ENCODE data around the gene UBE2E2.

Gene UBE2E2

DNA sequence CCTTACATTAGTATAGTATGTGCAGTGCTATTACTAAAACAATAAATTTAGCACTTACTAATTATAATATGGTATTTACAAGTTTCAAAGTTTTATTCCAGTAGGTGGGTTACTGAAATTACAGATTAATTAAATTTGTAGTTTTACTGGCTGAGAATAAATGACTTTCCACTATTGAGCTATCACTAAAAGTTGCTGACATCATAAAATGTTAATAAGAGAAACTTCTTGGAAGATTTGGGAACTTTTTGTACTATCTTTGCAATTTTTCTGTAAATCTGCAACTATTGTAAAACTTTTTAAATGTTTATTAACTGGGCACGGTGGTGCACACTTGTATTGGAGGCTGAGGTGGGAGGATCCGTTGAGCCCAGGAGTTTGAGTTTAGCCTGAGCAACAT lies 247.7 kb downstream of the UBE2E2 start (continued):
- TF ChIP-seq ZNF416 (tag by site-specific recombination; IDR thresholded peaks at IDR 0.05): no peak
- TF ChIP-seq ZNF707 (tag by site-specific recombination; IDR thresholded peaks at IDR 0.05): no peak
- no peak for TF ChIP-seq ZNF48 (tag by site-specific recombination; IDR thresholded peaks at IDR 0.05)
- no peak for TF ChIP-seq ZNF549 (tag by site-specific recombination; IDR thresholded peaks at IDR 0.05)
- no peak for TF ChIP-seq SCRT2 (tag by site-specific recombination; IDR thresholded peaks at IDR 0.05)
- TF ChIP-seq, protein P1, sequence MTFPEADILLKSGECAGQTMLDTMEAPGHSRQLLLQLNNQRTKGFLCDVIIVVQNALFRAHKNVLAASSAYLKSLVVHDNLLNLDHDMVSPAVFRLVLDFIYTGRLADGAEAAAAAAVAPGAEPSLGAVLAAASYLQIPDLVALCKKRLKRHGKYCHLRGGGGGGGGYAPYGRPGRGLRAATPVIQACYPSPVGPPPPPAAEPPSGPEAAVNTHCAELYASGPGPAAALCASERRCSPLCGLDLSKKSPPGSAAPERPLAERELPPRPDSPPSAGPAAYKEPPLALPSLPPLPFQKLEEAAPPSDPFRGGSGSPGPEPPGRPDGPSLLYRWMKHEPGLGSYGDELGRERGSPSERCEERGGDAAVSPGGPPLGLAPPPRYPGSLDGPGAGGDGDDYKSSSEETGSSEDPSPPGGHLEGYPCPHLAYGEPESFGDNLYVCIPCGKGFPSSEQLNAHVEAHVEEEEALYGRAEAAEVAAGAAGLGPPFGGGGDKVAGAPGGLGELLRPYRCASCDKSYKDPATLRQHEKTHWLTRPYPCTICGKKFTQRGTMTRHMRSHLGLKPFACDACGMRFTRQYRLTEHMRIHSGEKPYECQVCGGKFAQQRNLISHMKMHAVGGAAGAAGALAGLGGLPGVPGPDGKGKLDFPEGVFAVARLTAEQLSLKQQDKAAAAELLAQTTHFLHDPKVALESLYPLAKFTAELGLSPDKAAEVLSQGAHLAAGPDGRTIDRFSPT (tag by site-specific recombination; IDR thresholded peaks at IDR 0.05): no peak
- TF ChIP-seq ZIC2 (tag by site-specific recombination; IDR thresholded peaks at IDR 0.05): no peak

DNA sequence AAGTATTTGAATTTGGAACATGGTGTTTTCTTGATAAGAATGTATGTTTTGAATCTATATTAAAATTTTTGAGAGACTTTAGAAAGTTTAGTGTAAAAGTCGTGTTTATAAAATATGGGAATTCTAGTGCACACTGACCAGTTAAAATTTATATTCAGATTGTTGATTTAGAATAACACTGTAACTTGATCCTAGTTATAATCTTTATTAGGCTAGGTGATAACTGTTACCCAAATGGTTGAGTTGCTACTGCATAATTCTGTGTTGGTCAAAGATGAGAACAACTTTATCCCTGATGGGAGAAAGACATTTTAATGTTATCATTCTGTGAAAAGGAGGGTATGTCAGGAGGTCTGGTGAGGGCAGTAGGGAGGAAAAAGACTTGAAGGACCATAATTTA lies 249.3 kb downstream of the UBE2E2 start:
- ChIA-PET CTCF (interaction anchor here (0.7 kb wide), 1 partner anchor 300 kb away, joined by 4 read pairs; no protein-coding TSS in a partner anchor), POLR2A (no interaction called here)
- TF ChIP-seq ZXDB (tag by site-specific recombination; IDR thresholded peaks at IDR 0.05) (0 out of 2 replicates have a peak, but pooled peaks have one; percentile 15), OSR2 (tag by site-specific recombination; IDR thresholded peaks at IDR 0.05) (peak; percentile 76), ZSCAN30 (tag by site-specific recombination; IDR thresholded peaks at IDR 0.05) (no peak), PRDM6 (tag by site-specific recombination; IDR thresholded peaks at IDR 0.05) (peak; percentile 52), WT1 (tag by site-specific recombination; IDR thresholded peaks at IDR 0.05) (no peak), ZNF311 (tag by site-specific recombination; IDR thresholded peaks at IDR 0.05; ENCODE audit: borderline replicate concordance) (no peak), KLF8 (tag by site-specific recombination; IDR thresholded peaks at IDR 0.05) (no peak), ZNF37A (tag by site-specific recombination; IDR thresholded peaks at IDR 0.05) (no peak), ZNF585B (tag by site-specific recombination; IDR thresholded peaks at IDR 0.05) (no peak), ZNF398 (tag by site-specific recombination; IDR thresholded peaks at IDR 0.05) (peak; percentile 38; the same call in 1 of the 2 replicates), ZNF266 (tag by site-specific recombination; IDR thresholded peaks at IDR 0.05; ENCODE audit: low read depth) (no peak), ZNF366 (tag by site-specific recombination; conservative IDR thresholded peaks at IDR 0.05) (peak; percentile 45; the same call in 1 of the 2 replicates), SP7 (tag by site-specific recombination; IDR thresholded peaks at IDR 0.05) (peak; percentile 36; the same call in 1 of the 2 replicates), ZNF843 (tag by site-specific recombination; IDR thresholded peaks at IDR 0.05) (peak; percentile 33; the same call in 1 of the 2 replicates), FEZF1 (tag by site-specific recombination; IDR thresholded peaks at IDR 0.05) (peak; percentile 78)
- TF ChIP-seq, protein P2, sequence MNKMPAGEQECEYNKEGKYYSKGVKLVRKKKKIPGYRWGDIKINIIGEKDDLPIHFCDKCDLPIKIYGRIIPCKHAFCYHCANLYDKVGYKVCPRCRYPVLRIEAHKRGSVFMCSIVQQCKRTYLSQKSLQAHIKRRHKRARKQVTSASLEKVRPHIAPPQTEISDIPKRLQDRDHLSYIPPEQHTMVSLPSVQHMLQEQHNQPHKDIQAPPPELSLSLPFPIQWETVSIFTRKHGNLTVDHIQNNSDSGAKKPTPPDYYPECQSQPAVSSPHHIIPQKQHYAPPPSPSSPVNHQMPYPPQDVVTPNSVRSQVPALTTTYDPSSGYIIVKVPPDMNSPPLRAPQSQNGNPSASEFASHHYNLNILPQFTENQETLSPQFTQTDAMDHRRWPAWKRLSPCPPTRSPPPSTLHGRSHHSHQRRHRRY (tag by site-specific recombination; IDR thresholded peaks at IDR 0.05): no peak
- TF ChIP-seq, protein P3, sequence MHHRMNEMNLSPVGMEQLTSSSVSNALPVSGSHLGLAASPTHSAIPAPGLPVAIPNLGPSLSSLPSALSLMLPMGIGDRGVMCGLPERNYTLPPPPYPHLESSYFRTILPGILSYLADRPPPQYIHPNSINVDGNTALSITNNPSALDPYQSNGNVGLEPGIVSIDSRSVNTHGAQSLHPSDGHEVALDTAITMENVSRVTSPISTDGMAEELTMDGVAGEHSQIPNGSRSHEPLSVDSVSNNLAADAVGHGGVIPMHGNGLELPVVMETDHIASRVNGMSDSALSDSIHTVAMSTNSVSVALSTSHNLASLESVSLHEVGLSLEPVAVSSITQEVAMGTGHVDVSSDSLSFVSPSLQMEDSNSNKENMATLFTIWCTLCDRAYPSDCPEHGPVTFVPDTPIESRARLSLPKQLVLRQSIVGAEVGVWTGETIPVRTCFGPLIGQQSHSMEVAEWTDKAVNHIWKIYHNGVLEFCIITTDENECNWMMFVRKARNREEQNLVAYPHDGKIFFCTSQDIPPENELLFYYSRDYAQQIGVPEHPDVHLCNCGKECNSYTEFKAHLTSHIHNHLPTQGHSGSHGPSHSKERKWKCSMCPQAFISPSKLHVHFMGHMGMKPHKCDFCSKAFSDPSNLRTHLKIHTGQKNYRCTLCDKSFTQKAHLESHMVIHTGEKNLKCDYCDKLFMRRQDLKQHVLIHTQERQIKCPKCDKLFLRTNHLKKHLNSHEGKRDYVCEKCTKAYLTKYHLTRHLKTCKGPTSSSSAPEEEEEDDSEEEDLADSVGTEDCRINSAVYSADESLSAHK (tag by site-specific recombination; IDR thresholded peaks at IDR 0.05): 0 out of 2 replicates have a peak, but pooled peaks have one; percentile 35
- peaks cover 9% of the 10 kb centered on the region for H3K4me1 ChIP-seq (ENCODE audit: control insufficient read depth, insufficient read depth, low read length)
- H3K36me3 ChIP-seq (ENCODE audit: control insufficient read depth in 2 of 2, insufficient read depth in 1 of 2, low read length in 2 of 2): no peaks in the 10 kb centered on the region
- H3K9me3 ChIP-seq (ENCODE audit: control insufficient read depth, insufficient read depth, low read depth, low read length): no peaks in the 10 kb centered on the region
- H3K4me3 ChIP-seq (ENCODE audit: low read depth, low read length): no peak overlapping the region
- no peak overlapping the region for H3K27ac ChIP-seq (ENCODE audit: extremely low read depth, low read depth, low read length)

Measured in HEK293 (cell line).